ENCODE results near the gene SEMA4G. TPM values are rescaled to one million over a fixed set of nuclear protein-coding genes. Genes with fewer than 3 reads are reported as not detected.

The SEMA4G gene
- total and polyA plus RNA-seq, 2 of the 13 experiments (the other 11 are each of a cell fraction or from before 2014, with no cell fraction given), result 46.2 to 207 TPM

- TF ChIP-seq SALL2 (CRISPR knock-in tag; IDR thresholded peaks at IDR 0.05) (no peak), ZNF777 (CRISPR knock-in tag; IDR thresholded peaks at IDR 0.05) (no peak), ZNF232 (CRISPR knock-in tag; IDR thresholded peaks at IDR 0.05; ENCODE audit: borderline replicate concordance) (no peak; the same call in 1 of the 2 replicates), SSRP1 (CRISPR knock-in tag; IDR thresholded peaks at IDR 0.05) (peak; percentile 77; the same call in 1 of the 2 replicates), KDM6A (CRISPR knock-in tag; IDR thresholded peaks at IDR 0.05; ENCODE audit: low read depth) (peak; percentile 90), ZBTB40 (IDR thresholded peaks at IDR 0.05) (no peak), ZBTB40 (CRISPR knock-in tag; IDR thresholded peaks at IDR 0.05) (no peak; the same call in 1 of the 2 replicates), POLR2A (IDR thresholded peaks at IDR 0.05; ENCODE audit: insufficient read depth in 1 of 2, low read depth in 2 of 2, low read length in 2 of 2) (peak in 1 of 2 experiments; percentile 49; a peak in 3 of 4 replicates), NCOA1 (CRISPR knock-in tag; IDR thresholded peaks at IDR 0.05) (no peak), ARID4A (CRISPR knock-in tag; IDR thresholded peaks at IDR 0.05; ENCODE audit: borderline replicate concordance) (peak; percentile 84), ZNF850 (CRISPR knock-in tag; conservative IDR thresholded peaks at IDR 0.05) (no peak)
- TF ChIP-seq, protein P1, sequence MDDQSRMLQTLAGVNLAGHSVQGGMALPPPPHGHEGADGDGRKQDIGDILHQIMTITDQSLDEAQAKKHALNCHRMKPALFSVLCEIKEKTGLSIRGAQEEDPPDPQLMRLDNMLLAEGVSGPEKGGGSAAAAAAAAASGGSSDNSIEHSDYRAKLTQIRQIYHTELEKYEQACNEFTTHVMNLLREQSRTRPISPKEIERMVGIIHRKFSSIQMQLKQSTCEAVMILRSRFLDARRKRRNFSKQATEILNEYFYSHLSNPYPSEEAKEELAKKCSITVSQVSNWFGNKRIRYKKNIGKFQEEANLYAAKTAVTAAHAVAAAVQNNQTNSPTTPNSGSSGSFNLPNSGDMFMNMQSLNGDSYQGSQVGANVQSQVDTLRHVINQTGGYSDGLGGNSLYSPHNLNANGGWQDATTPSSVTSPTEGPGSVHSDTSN (CRISPR knock-in tag; IDR thresholded peaks at IDR 0.05; ENCODE audit: borderline replicate concordance), result no peak
Observed at GRCh38 chr10:100970914-100971811, 1.9 kb downstream of the SEMA4G start (continued).
